Trophoblast cell (in vitro differentiated cells and primary cell): ENCODE results near the gene APC.

Source experiments
- DNase-seq, 2 donors: peaks; one replicate each; pipeline ENCODE4 v3.0.0-alpha.2; 2016
- H2AFZ ChIP-seq: 2 replicates; pipeline ENCODE4 v1.6.1; 2013; ENCODE audit warnings: low read length, moderate library complexity, mild to moderate bottlenecking; ENCODE audit not compliant: insufficient read depth, poor library complexity
- H2AK5ac ChIP-seq: 2 replicates; pipeline ENCODE4 v1.6.1; 2013; ENCODE audit warnings: mild to moderate bottlenecking, low read length
- H2BK120ac ChIP-seq: 2 replicates; pipeline ENCODE4 v1.6.1; 2013; ENCODE audit warnings: low read length, mild to moderate bottlenecking, moderate library complexity; ENCODE audit not compliant: insufficient read depth, poor library complexity
- H2BK12ac ChIP-seq: 2 replicates; pipeline ENCODE4 v1.6.1; 2013; ENCODE audit warnings: mild to moderate bottlenecking, low read length, moderate library complexity
- H2BK5ac ChIP-seq: 2 replicates; pipeline ENCODE4 v1.6.1; 2013; ENCODE audit warnings: low read length, low read depth, moderate library complexity, mild to moderate bottlenecking; ENCODE audit not compliant: poor library complexity
- H3K14ac ChIP-seq: 2 replicates; pipeline ENCODE4 v1.6.1; 2013; ENCODE audit warnings: mild to moderate bottlenecking, low read length
- H3K18ac ChIP-seq: 2 replicates; pipeline ENCODE4 v1.6.1; 2013; ENCODE audit warnings: mild to moderate bottlenecking, low read length
- H3K23ac ChIP-seq: 2 replicates; pipeline ENCODE4 v1.6.1; 2013; ENCODE audit warnings: low read length
- H3K27ac ChIP-seq: 2 replicates; pipeline ENCODE4 v1.5.1; 2013; ENCODE audit warnings: low read depth, mild to moderate bottlenecking, inconsistent platforms, low read length, moderate library complexity
- H3K27me3 ChIP-seq: 2 replicates; pipeline ENCODE4 v1.6.1; 2013; ENCODE audit warnings: inconsistent platforms, mild to moderate bottlenecking, low read length, moderate library complexity; ENCODE audit not compliant: insufficient read depth
- H3K36me3 ChIP-seq, 2 experiments: 1 replicate in 1 of 2; 2 replicates in 1 of 2; pipeline ENCODE4 v1.6.1; 2013; ENCODE audit warnings: low read length in 2 of 2, mild to moderate bottlenecking in 2 of 2, moderate library complexity in 1 of 2; ENCODE audit not compliant: insufficient read depth in 2 of 2, control insufficient read depth in 1 of 2
- H3K4ac ChIP-seq: 2 replicates; pipeline ENCODE4 v1.6.1; 2013; ENCODE audit warnings: low read depth, mild to moderate bottlenecking, low read length, moderate library complexity
- H3K4me1 ChIP-seq, 2 experiments: 1 replicate in 1 of 2; 2 replicates in 1 of 2; pipeline ENCODE4 v1.6.1; 2013; ENCODE audit warnings: low read length in 2 of 2, mild to moderate bottlenecking in 2 of 2, moderate library complexity in 1 of 2; ENCODE audit not compliant: insufficient read depth in 2 of 2, control insufficient read depth in 1 of 2
- H3K4me2 ChIP-seq: 2 replicates; pipeline ENCODE4 v1.6.1; 2013; ENCODE audit warnings: inconsistent platforms, mild to moderate bottlenecking, low read length, moderate library complexity
- H3K4me3 ChIP-seq: 2 replicates; pipeline ENCODE4 v1.5.1; 2013; ENCODE audit warnings: mild to moderate bottlenecking, low read depth, low read length, inconsistent platforms
- H3K79me1 ChIP-seq: one replicate; pipeline ENCODE4 v1.6.1; 2013; ENCODE audit warnings: low read length
- H3K79me2 ChIP-seq: 2 replicates; pipeline ENCODE4 v1.6.1; 2013; ENCODE audit warnings: low read length, mild to moderate bottlenecking; ENCODE audit not compliant: control insufficient read depth, insufficient read depth, poor library complexity
- H3K9ac ChIP-seq: 2 replicates; pipeline ENCODE4 v1.6.1; 2013; ENCODE audit warnings: mild to moderate bottlenecking, low read length
- H3K9me3 ChIP-seq: 2 replicates; pipeline ENCODE4 v1.6.1; 2013; ENCODE audit warnings: low read depth, mild to moderate bottlenecking, control low read depth, inconsistent platforms, low read length; ENCODE audit not compliant: insufficient read depth
- H4K12ac ChIP-seq: 2 replicates; pipeline ENCODE4 v1.6.1; 2013; ENCODE audit warnings: low read depth, mild to moderate bottlenecking, low read length, moderate library complexity
- H4K8ac ChIP-seq: 2 replicates; pipeline ENCODE4 v1.6.1; 2013; ENCODE audit warnings: low read depth, mild to moderate bottlenecking, low read length, moderate library complexity
- H4K91ac ChIP-seq: one replicate; pipeline ENCODE4 v1.6.1; 2013; ENCODE audit warnings: low read depth, mild to moderate bottlenecking, low read length, moderate library complexity
- WGBS: extraction: QIAGEN DNeasy Blood & Tissue Kit; methylation state at CpG from one replicate; pipeline ENCODE4 v1.1.7; 2013; ENCODE audit warnings: missing lambda C conversion rate; ENCODE audit not compliant: insufficient read length, insufficient coverage; ENCODE audit errors: extremely low coverage; 5-methylcytosine and 5-hydroxymethylcytosine counted together

Gene APC

GRCh38 chr5:112743631-112744030 lies 5.9 kb downstream of the APC start:
- WGBS, result no CpG with 5 or more reads among the region's 4 CpGs
- Histone ChIP-seq H2AK5ac (no peak overlapping the region), H3K36me3 (no peaks in the 10 kb centered on the region), H2BK5ac (no peak overlapping the region), H3K9ac (no peak overlapping the region), H2BK12ac (no peak overlapping the region), H3K4me3 (no peak overlapping the region), H2AFZ (no peak overlapping the region), H4K8ac (no peak overlapping the region), H4K12ac (no peak overlapping the region), H3K4me1 (peaks cover 0 to 2% of the 10 kb centered on the region in 2 experiments), H2BK120ac (no peak overlapping the region), H3K23ac (no peak overlapping the region), H3K14ac (no peak overlapping the region), H3K18ac (no peak overlapping the region), H3K27me3 (no peaks in the 10 kb centered on the region), H3K27ac (no peak overlapping the region), H4K91ac (no peak overlapping the region), H3K4me2 (no peak overlapping the region), H3K79me1 (no peaks in the 10 kb centered on the region), H3K9me3 (no peaks in the 10 kb centered on the region), H3K4ac (no peak overlapping the region), H3K79me2 (no peaks in the 10 kb centered on the region)
- DNase-seq, result no peak

GRCh38 chr5:112752335-112752734 lies 14.7 kb downstream of the APC start:
- H3K79me2 ChIP-seq, result no peaks in the 10 kb centered on the region
- H3K79me1 ChIP-seq, result no peaks in the 10 kb centered on the region
- WGBS, result no CpG with 5 or more reads among the region's 1 CpG

GRCh38 chr5:112755703-112756102 lies 18.0 kb downstream of the APC start:
- no CpG with 5 or more reads among the region's 2 CpGs for WGBS
- DNase-seq, result no peak
- no peaks in the 10 kb centered on the region for H3K79me2 ChIP-seq
- no peak overlapping the region for H2AFZ ChIP-seq
- no peak overlapping the region for H4K12ac ChIP-seq
- no peak overlapping the region for H2AK5ac ChIP-seq
- H3K27ac ChIP-seq, result no peak overlapping the region
- H3K79me1 ChIP-seq, result no peaks in the 10 kb centered on the region
- H2BK12ac ChIP-seq, result no peak overlapping the region
- H3K4me1 ChIP-seq, result peaks cover 0 to 1% of the 10 kb centered on the region in 2 experiments
- H3K27me3 ChIP-seq, result no peaks in the 10 kb centered on the region
- no peak overlapping the region for H3K18ac ChIP-seq
- no peak overlapping the region for H4K91ac ChIP-seq
- no peak overlapping the region for H3K9ac ChIP-seq
- no peak overlapping the region for H2BK120ac ChIP-seq
- H3K4me2 ChIP-seq, result no peak overlapping the region
- no peaks in the 10 kb centered on the region for H3K36me3 ChIP-seq
- H4K8ac ChIP-seq, result no peak overlapping the region
- H3K23ac ChIP-seq, result no peak overlapping the region
- no peak overlapping the region for H3K4ac ChIP-seq
- no peak overlapping the region for H3K4me3 ChIP-seq
- H3K9me3 ChIP-seq, result no peaks in the 10 kb centered on the region
- no peak overlapping the region for H2BK5ac ChIP-seq
- no peak overlapping the region for H3K14ac ChIP-seq

More at GRCh38 chr5:112752335-112752734, 14.7 kb downstream of the APC start:
- H2BK120ac ChIP-seq, result no peak overlapping the region
- H3K36me3 ChIP-seq, result no peaks in the 10 kb centered on the region
- H4K91ac ChIP-seq, result no peak overlapping the region
- no peak overlapping the region for H3K9ac ChIP-seq
- H2AK5ac ChIP-seq, result no peak overlapping the region
- H4K8ac ChIP-seq, result no peak overlapping the region
- no peak overlapping the region for H3K14ac ChIP-seq
- no peak overlapping the region for H2BK12ac ChIP-seq
- no peaks in the 10 kb centered on the region for H3K27me3 ChIP-seq
- peak in 1 of 2 donors; percentile 28 for DNase-seq
- H3K23ac ChIP-seq, result no peak overlapping the region
- H2BK5ac ChIP-seq, result no peak overlapping the region
- H4K12ac ChIP-seq, result no peak overlapping the region
- no peak overlapping the region for H3K27ac ChIP-seq
- no peak overlapping the region for H2AFZ ChIP-seq
- no peak overlapping the region for H3K4ac ChIP-seq
- no peaks in the 10 kb centered on the region for H3K9me3 ChIP-seq
- no peak overlapping the region for H3K4me2 ChIP-seq
- H3K4me1 ChIP-seq, result no peaks in the 10 kb centered on the region
- no peak overlapping the region for H3K4me3 ChIP-seq
- no peak overlapping the region for H3K18ac ChIP-seq

- Histone ChIP-seq H2BK120ac (no peak overlapping the region), H3K4ac (no peak overlapping the region), H4K12ac (no peak overlapping the region), H3K9me3 (no peaks in the 10 kb centered on the region), H2AK5ac (no peak overlapping the region), H3K4me2 (no peak overlapping the region), H3K36me3 (no peaks in the 10 kb centered on the region), H3K79me2 (no peaks in the 10 kb centered on the region), H3K27ac (no peak overlapping the region), H2BK5ac (peak overlapping the region; percentile 21), H3K4me1 (peaks cover 0 to 1% of the 10 kb centered on the region in 2 experiments), H2BK12ac (no peak overlapping the region), H3K27me3 (no peaks in the 10 kb centered on the region), H3K23ac (no peak overlapping the region), H2AFZ (no peak overlapping the region), H3K4me3 (no peak overlapping the region), H4K91ac (no peak overlapping the region), H3K79me1 (no peaks in the 10 kb centered on the region), H4K8ac (peak overlapping the region; percentile 54), H3K18ac (no peak overlapping the region), H3K14ac (no peak overlapping the region), H3K9ac (no peak overlapping the region)
- no CpG with 5 or more reads among the region's 3 CpGs for WGBS
- peak in 1 of 2 donors; percentile 88 for DNase-seq
Measured at GRCh38 chr5:112757468-112758208, 20.0 kb downstream of the APC start.
